Panc1 (cell line): Measurements from ENCODE around the gene HIPK2. TPM values are rescaled to one million over a fixed set of nuclear protein-coding genes. Genes with fewer than 3 reads are reported as not detected.

Source experiments
- ATAC-seq: fragments of 200-7000 bp; cut with Tn5 transposase; 2 replicates; pipeline ENCODE4 v1.9.1; 2020; ENCODE audit warnings: mild to moderate bottlenecking, moderate library complexity
- BruUV-seq: library from RNA; stranded (reverse); fragments of 400-500 nt; replicated peaks from 2 replicates; lab custom pipeline; 2021; lab: Mats Ljungman, UMichigan
- CTCF ChIA-PET: fragments of 300-600 bp; sonication (Branson Sonifier 250); formaldehyde crosslinking; loops from one replicate; lab custom pipeline; 2022; ENCODE audit warnings: antibody characterized with exemption; lab: Charles Lee
- POLR2A ChIA-PET: fragments of 300-600 bp; sonication (Branson Sonifier 250); formaldehyde crosslinking; loops from one replicate; lab custom pipeline; 2022; ENCODE audit warnings: antibody characterized with exemption; lab: Charles Lee
- DNase-seq: peaks from one replicate; pipeline ENCODE4 v3.0.0-alpha.2; 2010; ENCODE audit warnings: low read depth, low spot score
- H3K27ac ChIP-seq: 2 replicates; pipeline ENCODE4 v1.5.1; 2011; ENCODE audit warnings: mild to moderate bottlenecking, low read length, inconsistent platforms
- H3K27me3 ChIP-seq: fragments of 200-500 bp; sonication (Bioruptor generic); 2 replicates; pipeline ENCODE4 v1.6.0; 2014; ENCODE audit warnings: low read length, inconsistent platforms; ENCODE audit not compliant: control insufficient read depth, insufficient read depth
- H3K36me3 ChIP-seq: fragments of 200-500 bp; sonication (Bioruptor generic); 2 replicates; pipeline ENCODE4 v1.5.1; 2014; ENCODE audit warnings: inconsistent platforms, mild to moderate bottlenecking, low read length, moderate library complexity; ENCODE audit not compliant: control insufficient read depth, insufficient read depth
- H3K4me1 ChIP-seq: 2 replicates; pipeline ENCODE4 v1.5.1; 2011; ENCODE audit warnings: inconsistent platforms, mild to moderate bottlenecking, low read length, moderate library complexity; ENCODE audit not compliant: control insufficient read depth, insufficient read depth
- H3K4me3 ChIP-seq, 2 experiments: 2 replicates each; pipeline ENCODE4 v1.5.1; 2011 to 2012; ENCODE audit warnings: low read depth in 2 of 2, low read length in 2 of 2, mild to moderate bottlenecking in 2 of 2, inconsistent platforms in 1 of 2, moderate library complexity in 1 of 2
- H3K9me3 ChIP-seq: fragments of 200-500 bp; sonication (Bioruptor generic); 2 replicates; pipeline ENCODE4 v1.5.1; 2014; ENCODE audit warnings: low read depth, mild to moderate bottlenecking, inconsistent platforms, low read length, moderate library complexity; ENCODE audit not compliant: control insufficient read depth, insufficient read depth
- POLR2AphosphoS5 ChIP-seq: IDR thresholded peaks from 2 replicates; pipeline ENCODE4 v1.6.1; 2012; ENCODE audit warnings: mild to moderate bottlenecking, low read depth, low read length, moderate library complexity
- SIN3A ChIP-seq: IDR thresholded peaks from 2 replicates; pipeline ENCODE4 v1.6.1; 2012; ENCODE audit warnings: low read depth, mild to moderate bottlenecking, low read length, moderate library complexity, borderline replicate concordance; ENCODE audit not compliant: insufficient read depth
- TCF7L2 ChIP-seq: IDR thresholded peaks from 2 replicates; pipeline ENCODE4 v1.6.1; 2011; ENCODE audit warnings: mild to moderate bottlenecking, low read depth, low read length, inconsistent platforms
- in situ Hi-C: cut with HindIII; loops from 2 replicates; pipeline ENCODE4 v1.10.0; 2016; ENCODE audit warnings: low sequenced_read_pairs, low pct_unique_long_range_greater_than_20kb
- intact Hi-C: fragments of 100-400 bp; cut with micrococcal nuclease; formaldehyde crosslinking; loops from one replicate; pipeline ENCODE4 v1.10.0; 2022; ENCODE audit not compliant: unreplicated experiment
- total RNA-seq: library from RNA; stranded (reverse); gene quantifications from one replicate; pipeline ENCODE4 v1.2.1, GENCODE V29; 2021; ENCODE audit not compliant: unreplicated experiment
- TF ChIP-seq, protein P1 (sequence below): fragments of 450-650 bp; IDR thresholded peaks from 2 replicates; pipeline ENCODE4 v1.5.1; 2017; ENCODE audit warnings: mild to moderate bottlenecking
- TF ChIP-seq, protein P2 (sequence below), 2 experiments: IDR thresholded peaks; 2 replicates each; pipeline ENCODE4 v1.6.1; 2011 to 2012; ENCODE audit warnings: low read depth in 2 of 2, control low read depth in 1 of 2, low read length in 1 of 2, mild to moderate bottlenecking in 1 of 2, moderate library complexity in 1 of 2; ENCODE audit not compliant: insufficient read depth in 1 of 2

HIPK2 gene
- total RNA-seq, 1 experiment from 2014 or later: 34.1 TPM

DNA sequence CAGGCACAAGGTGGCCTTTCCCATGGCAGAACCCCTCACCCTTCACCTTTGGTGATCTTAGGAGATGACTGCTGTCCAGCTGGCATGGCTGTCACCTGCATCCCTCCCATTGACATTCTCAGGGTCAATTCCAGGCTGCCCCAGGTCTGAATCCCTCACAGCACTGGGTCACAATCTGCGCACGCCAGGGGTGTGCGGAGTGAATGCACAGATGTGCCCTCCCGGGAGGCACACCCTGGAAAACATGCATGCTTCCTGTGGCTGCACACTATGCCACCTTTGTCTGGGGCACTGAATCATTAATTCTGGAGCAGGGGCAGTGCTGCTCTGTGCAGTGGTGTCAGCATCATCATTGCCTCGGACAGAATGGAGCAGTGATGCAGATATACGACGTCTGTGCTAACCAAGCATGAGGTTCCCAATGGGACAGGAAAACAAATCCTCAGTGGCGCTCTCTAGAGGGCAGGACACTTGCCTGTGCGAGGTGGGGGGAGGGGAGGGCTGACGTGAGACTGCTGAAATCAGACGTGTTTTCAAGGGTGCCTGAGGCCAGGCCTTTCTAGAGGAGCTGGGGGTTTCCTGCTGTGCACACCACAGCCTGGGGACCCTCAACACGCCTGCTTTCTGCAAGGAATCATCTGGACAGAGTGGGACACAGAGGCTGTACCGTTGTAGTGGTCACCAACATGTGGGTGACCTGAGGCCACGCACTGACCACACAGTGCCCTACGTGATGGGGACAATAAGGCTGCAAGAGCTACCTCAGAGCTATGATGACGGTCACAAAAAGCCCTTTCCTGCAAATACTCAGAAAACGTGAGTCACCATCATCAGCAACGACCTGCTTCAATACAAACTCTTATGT, 77.9 kb downstream of the HIPK2 start:
- Histone ChIP-seq H3K27ac (no peak overlapping the region), H3K4me3 (no peak overlapping the region), H3K27me3 (no peaks in the 10 kb centered on the region), H3K9me3 (no peaks in the 10 kb centered on the region), H3K4me1 (peaks cover 5% of the 10 kb centered on the region; the same call in 1 of the 2 replicates), H3K36me3 (no peaks in the 10 kb centered on the region)
- ChIA-PET CTCF (no interaction called here), POLR2A (no interaction called here)
- in situ Hi-C loops: no loop called here
- ATAC-seq (peak; percentile 32; the same call in 1 of the 2 replicates), DNase-seq (no peak)
- intact Hi-C loops: no loop called here
- TF ChIP-seq TCF7L2 (no peak), POLR2AphosphoS5 (no peak), SIN3A (no peak)
- TF ChIP-seq, protein P1, sequence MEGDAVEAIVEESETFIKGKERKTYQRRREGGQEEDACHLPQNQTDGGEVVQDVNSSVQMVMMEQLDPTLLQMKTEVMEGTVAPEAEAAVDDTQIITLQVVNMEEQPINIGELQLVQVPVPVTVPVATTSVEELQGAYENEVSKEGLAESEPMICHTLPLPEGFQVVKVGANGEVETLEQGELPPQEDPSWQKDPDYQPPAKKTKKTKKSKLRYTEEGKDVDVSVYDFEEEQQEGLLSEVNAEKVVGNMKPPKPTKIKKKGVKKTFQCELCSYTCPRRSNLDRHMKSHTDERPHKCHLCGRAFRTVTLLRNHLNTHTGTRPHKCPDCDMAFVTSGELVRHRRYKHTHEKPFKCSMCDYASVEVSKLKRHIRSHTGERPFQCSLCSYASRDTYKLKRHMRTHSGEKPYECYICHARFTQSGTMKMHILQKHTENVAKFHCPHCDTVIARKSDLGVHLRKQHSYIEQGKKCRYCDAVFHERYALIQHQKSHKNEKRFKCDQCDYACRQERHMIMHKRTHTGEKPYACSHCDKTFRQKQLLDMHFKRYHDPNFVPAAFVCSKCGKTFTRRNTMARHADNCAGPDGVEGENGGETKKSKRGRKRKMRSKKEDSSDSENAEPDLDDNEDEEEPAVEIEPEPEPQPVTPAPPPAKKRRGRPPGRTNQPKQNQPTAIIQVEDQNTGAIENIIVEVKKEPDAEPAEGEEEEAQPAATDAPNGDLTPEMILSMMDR: no peak
- TF ChIP-seq, protein P2, sequence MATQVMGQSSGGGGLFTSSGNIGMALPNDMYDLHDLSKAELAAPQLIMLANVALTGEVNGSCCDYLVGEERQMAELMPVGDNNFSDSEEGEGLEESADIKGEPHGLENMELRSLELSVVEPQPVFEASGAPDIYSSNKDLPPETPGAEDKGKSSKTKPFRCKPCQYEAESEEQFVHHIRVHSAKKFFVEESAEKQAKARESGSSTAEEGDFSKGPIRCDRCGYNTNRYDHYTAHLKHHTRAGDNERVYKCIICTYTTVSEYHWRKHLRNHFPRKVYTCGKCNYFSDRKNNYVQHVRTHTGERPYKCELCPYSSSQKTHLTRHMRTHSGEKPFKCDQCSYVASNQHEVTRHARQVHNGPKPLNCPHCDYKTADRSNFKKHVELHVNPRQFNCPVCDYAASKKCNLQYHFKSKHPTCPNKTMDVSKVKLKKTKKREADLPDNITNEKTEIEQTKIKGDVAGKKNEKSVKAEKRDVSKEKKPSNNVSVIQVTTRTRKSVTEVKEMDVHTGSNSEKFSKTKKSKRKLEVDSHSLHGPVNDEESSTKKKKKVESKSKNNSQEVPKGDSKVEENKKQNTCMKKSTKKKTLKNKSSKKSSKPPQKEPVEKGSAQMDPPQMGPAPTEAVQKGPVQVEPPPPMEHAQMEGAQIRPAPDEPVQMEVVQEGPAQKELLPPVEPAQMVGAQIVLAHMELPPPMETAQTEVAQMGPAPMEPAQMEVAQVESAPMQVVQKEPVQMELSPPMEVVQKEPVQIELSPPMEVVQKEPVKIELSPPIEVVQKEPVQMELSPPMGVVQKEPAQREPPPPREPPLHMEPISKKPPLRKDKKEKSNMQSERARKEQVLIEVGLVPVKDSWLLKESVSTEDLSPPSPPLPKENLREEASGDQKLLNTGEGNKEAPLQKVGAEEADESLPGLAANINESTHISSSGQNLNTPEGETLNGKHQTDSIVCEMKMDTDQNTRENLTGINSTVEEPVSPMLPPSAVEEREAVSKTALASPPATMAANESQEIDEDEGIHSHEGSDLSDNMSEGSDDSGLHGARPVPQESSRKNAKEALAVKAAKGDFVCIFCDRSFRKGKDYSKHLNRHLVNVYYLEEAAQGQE (IDR thresholded peaks at IDR 0.05; ENCODE audit: insufficient read depth in 1 of 2, low read depth in 2 of 2, low read length in 1 of 2): no peak
- BruUV-seq: no TSS peak

DNA sequence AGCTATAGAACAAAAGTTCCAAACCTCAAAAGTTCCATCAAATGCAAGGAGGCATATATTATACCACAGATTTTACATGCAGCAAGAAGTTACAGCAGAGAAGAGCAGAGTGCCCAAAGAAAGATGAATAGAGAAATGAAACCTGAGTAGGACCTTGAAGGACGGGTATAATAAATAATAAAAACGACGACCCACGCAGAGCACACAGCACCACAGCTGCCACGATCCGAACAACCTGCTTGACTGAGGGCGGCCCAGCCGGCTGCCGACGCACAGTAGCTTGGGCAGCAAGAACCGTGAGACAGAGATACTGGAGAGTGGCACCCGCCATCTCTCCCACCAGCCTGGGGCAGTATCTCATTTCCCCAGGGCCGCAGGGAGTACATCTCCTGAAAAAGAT, 79.0 kb downstream of the HIPK2 start:
- intact Hi-C loops: no loop called here
- DNase-seq (no peak), ATAC-seq (no peak)
- Histone ChIP-seq H3K9me3 (no peaks in the 10 kb centered on the region), H3K4me1 (peaks cover 5% of the 10 kb centered on the region; the same call in 1 of the 2 replicates), H3K36me3 (no peaks in the 10 kb centered on the region), H3K27ac (no peak overlapping the region), H3K4me3 (no peak overlapping the region), H3K27me3 (no peaks in the 10 kb centered on the region)
- BruUV-seq: no TSS peak
- POLR2A ChIA-PET: no interaction called here
- CTCF ChIA-PET: interaction anchor here (0.7 kb wide), 1 partner anchor 52 kb away, joined by 16 read pairs; no protein-coding TSS in a partner anchor
- TF ChIP-seq, protein P1: no peak
- TF ChIP-seq POLR2AphosphoS5: no peak
- in situ Hi-C loops: no loop called here
